Parathyroid adenoma (tissue), 2 donors: ENCODE measurements around the gene SPSB1.

ENCODE experiments used
- H2AFZ ChIP-seq: fragments of 300-600 bp; sonication (generic); one replicate; pipeline ENCODE4 v1.7.0; 2017; ENCODE audit warnings: antibody characterized with exemption, mild to moderate bottlenecking
- H3K27ac ChIP-seq: fragments of 300-600 bp; sonication (generic); one replicate; pipeline ENCODE4 v1.7.0; 2017
- H3K27me3 ChIP-seq: fragments of 300-600 bp; sonication (generic); one replicate; pipeline ENCODE4 v1.7.0; 2017; ENCODE audit warnings: low read length; ENCODE audit not compliant: control insufficient read depth, insufficient read depth
- H3K36me3 ChIP-seq: fragments of 300-600 bp; sonication (generic); one replicate; pipeline ENCODE4 v1.7.0; 2017; ENCODE audit warnings: low read length; ENCODE audit not compliant: control insufficient read depth, insufficient read depth
- H3K4me1 ChIP-seq: fragments of 300-600 bp; sonication (generic); one replicate; pipeline ENCODE4 v1.7.0; 2017; ENCODE audit warnings: control low read depth
- H3K4me2 ChIP-seq: fragments of 300-600 bp; sonication (generic); one replicate; pipeline ENCODE4 v1.7.0; 2017; ENCODE audit warnings: low read length
- H3K4me3 ChIP-seq: fragments of 300-600 bp; sonication (generic); one replicate; pipeline ENCODE4 v1.7.0; 2017; ENCODE audit warnings: low read depth, low read length
- H3K79me2 ChIP-seq: fragments of 300-600 bp; sonication (generic); one replicate; pipeline ENCODE4 v1.7.0; 2017; ENCODE audit warnings: control low read depth
- H3K9ac ChIP-seq: fragments of 300-600 bp; sonication (generic); one replicate; pipeline ENCODE4 v1.7.0; 2017; ENCODE audit warnings: mild to moderate bottlenecking
- H3K9me3 ChIP-seq: fragments of 300-600 bp; sonication (generic); one replicate; pipeline ENCODE4 v1.7.0; 2017; ENCODE audit warnings: low read length; ENCODE audit not compliant: control insufficient read depth
- CTCF ChIP-seq: fragments of 300-600 bp; sonication (generic); IDR thresholded peaks from one replicate; pipeline ENCODE4 v1.7.0; 2017; ENCODE audit warnings: antibody characterized with exemption, mild to moderate bottlenecking
- donor health status: primary hyperparathyroidism.

SPSB1 gene

GRCh38 chr1:9361630-9362260 lies 69.1 kb downstream of the SPSB1 start:
- Histone ChIP-seq H3K36me3 (no peaks in the 10 kb centered on the region), H3K9ac (no peak overlapping the region), H3K79me2 (no peaks in the 10 kb centered on the region), H3K4me2 (no peak overlapping the region), H3K9me3 (no peaks in the 10 kb centered on the region), H3K27me3 (no peaks in the 10 kb centered on the region), H3K4me1 (no peaks in the 10 kb centered on the region), H3K27ac (no peak overlapping the region), H2AFZ (no peak overlapping the region), H3K4me3 (no peak overlapping the region)
- TF ChIP-seq CTCF, result no peak

GRCh38 chr1:9362488-9362887 lies 69.8 kb downstream of the SPSB1 start:
- Histone ChIP-seq H3K4me2 (no peak overlapping the region), H3K4me1 (no peaks in the 10 kb centered on the region), H3K79me2 (no peaks in the 10 kb centered on the region), H3K9ac (no peak overlapping the region), H3K27ac (no peak overlapping the region), H3K27me3 (no peaks in the 10 kb centered on the region), H3K4me3 (no peak overlapping the region), H3K9me3 (no peaks in the 10 kb centered on the region), H2AFZ (no peak overlapping the region), H3K36me3 (no peaks in the 10 kb centered on the region)
- no peak for TF ChIP-seq CTCF

GRCh38 chr1:9363061-9363471 lies 70.4 kb downstream of the SPSB1 start:
- Histone ChIP-seq H3K27me3 (no peaks in the 10 kb centered on the region), H3K4me1 (no peaks in the 10 kb centered on the region), H3K9ac (no peak overlapping the region), H3K27ac (no peak overlapping the region), H3K36me3 (no peaks in the 10 kb centered on the region), H3K9me3 (no peaks in the 10 kb centered on the region), H3K79me2 (no peaks in the 10 kb centered on the region), H3K4me2 (no peak overlapping the region), H3K4me3 (no peak overlapping the region), H2AFZ (no peak overlapping the region)
- no peak for TF ChIP-seq CTCF

GRCh38 chr1:9366298-9366697 lies 73.6 kb downstream of the SPSB1 start:
- Histone ChIP-seq H3K79me2 (no peaks in the 10 kb centered on the region), H3K36me3 (no peaks in the 10 kb centered on the region), H3K27ac (no peak overlapping the region), H2AFZ (no peak overlapping the region), H3K4me2 (no peak overlapping the region), H3K9ac (no peak overlapping the region), H3K27me3 (no peaks in the 10 kb centered on the region), H3K4me1 (no peaks in the 10 kb centered on the region), H3K9me3 (no peaks in the 10 kb centered on the region), H3K4me3 (no peak overlapping the region)
- TF ChIP-seq CTCF, result no peak
